Middle frontal gyrus (tissue), 1 donor: ENCODE results near the gene ANGPTL2.

Experiments
- DNase-seq: peaks from one replicate; pipeline ENCODE4 v3.0.0-alpha.2; 2015; ENCODE audit warnings: low spot score; ENCODE audit errors: extremely low spot score

ANGPTL2 gene

GRCh38 chr9:127097683-127098082, 24.8 kb downstream of the ANGPTL2 start:
- no peak for DNase-seq

- peak; percentile 40 for DNase-seq
These were observed 26.2 kb downstream of the ANGPTL2 start for GRCh38 chr9:127096208-127096607.

GRCh38 chr9:127095411-127095810, 27.0 kb downstream of the ANGPTL2 start:
- no peak for DNase-seq

GRCh38 chr9:127093319-127094020, 29.0 kb downstream of the ANGPTL2 start:
- no peak for DNase-seq

GRCh38 chr9:127092041-127092608, 30.3 kb downstream of the ANGPTL2 start:
- no peak for DNase-seq

- DNase-seq = no peak
These were observed 30.9 kb downstream of the ANGPTL2 start for GRCh38 chr9:127091526-127091925.

- no peak for DNase-seq
These were observed 32.0 kb downstream of the ANGPTL2 start for GRCh38 chr9:127090341-127090985.

- no peak for DNase-seq
These were observed 32.8 kb downstream of the ANGPTL2 start for GRCh38 chr9:127089631-127090081.

GRCh38 chr9:127088724-127089615, 33.5 kb downstream of the ANGPTL2 start:
- no peak for DNase-seq

GRCh38 chr9:127087836-127088235, 34.6 kb downstream of the ANGPTL2 start:
- no peak for DNase-seq

- DNase-seq = no peak
These were observed 35.0 kb downstream of the ANGPTL2 start for GRCh38 chr9:127087411-127087810.

- DNase-seq = no peak
These were observed 35.7 kb downstream of the ANGPTL2 start for GRCh38 chr9:127086771-127087170.

- DNase-seq = no peak
These were observed 37.2 kb downstream of the ANGPTL2 start for GRCh38 chr9:127085186-127085585.

- DNase-seq = no peak
These were observed 38.1 kb downstream of the ANGPTL2 start for GRCh38 chr9:127084076-127085039.

- DNase-seq = no peak
These were observed 39.1 kb downstream of the ANGPTL2 start for GRCh38 chr9:127083138-127083980.

GRCh38 chr9:127081250-127082185, 40.9 kb downstream of the ANGPTL2 start:
- no peak for DNase-seq

GRCh38 chr9:127079446-127080140, 42.8 kb downstream of the ANGPTL2 start:
- DNase-seq = no peak

- DNase-seq = no peak
These were observed 43.4 kb downstream of the ANGPTL2 start for GRCh38 chr9:127078988-127079387.
